Prostate gland (tissue), 2 donors: ENCODE results near the gene FBXL7. TPM values are rescaled to one million over a fixed set of nuclear protein-coding genes. Genes with fewer than 3 reads are reported as not detected.

ENCODE experiments used
- DNase-seq: peaks from one replicate; pipeline ENCODE4 v3.0.0-alpha.2; 2019; ENCODE audit warnings: low spot score
- H3K27ac ChIP-seq, 2 donors: fragments of 200-600 bp; sonication (generic); 2 replicates each; pipeline ENCODE4 v1.5.1; 2017 to 2019
- H3K27me3 ChIP-seq: fragments of 200-600 bp; sonication (generic); replicated peaks from 2 replicates; pipeline ENCODE4 v1.5.1; 2019; ENCODE audit not compliant: insufficient read depth
- H3K36me3 ChIP-seq, 2 donors: fragments of 200-600 bp; sonication (generic); 1 replicate in 1 of 2; 2 replicates in 1 of 2; pipeline versions ENCODE4 v1.5.1 to v1.8.1; 2017 to 2019
- H3K4me1 ChIP-seq: fragments of 200-600 bp; sonication (generic); replicated peaks from 2 replicates; pipeline ENCODE4 v1.5.1; 2019
- H3K4me3 ChIP-seq, 2 donors: fragments of 200-600 bp; sonication (generic); 2 replicates each; pipeline ENCODE4 v1.5.1; 2017 to 2019
- H3K9me3 ChIP-seq: fragments of 200-600 bp; sonication (generic); 2 replicates; pipeline ENCODE4 v1.5.1; 2017
- CTCF ChIP-seq, 4 experiments: fragments of 200-600 bp in 2 of 4; fragments of 450-650 bp in 2 of 4; sonication (generic) in 2 of 4; IDR thresholded peaks; 1 replicate in 3 of 4; 2 replicates in 1 of 4; pipeline ENCODE4 v1.5.1; 2016 to 2019; ENCODE audit warnings: antibody characterized with exemption in 4 of 4, mild to moderate bottlenecking in 2 of 4, moderate library complexity in 2 of 4
- POLR2A ChIP-seq: fragments of 450-650 bp; IDR thresholded peaks from one replicate; pipeline ENCODE4 v1.6.1; 2016; ENCODE audit warnings: antibody characterized with exemption, mild to moderate bottlenecking
- POLR2AphosphoS5 ChIP-seq: sonication (generic); formaldehyde crosslinking; IDR thresholded peaks from one replicate; pipeline ENCODE4 v1.6.1; 2017; ENCODE audit warnings: antibody characterized with exemption
- WGBS: methylation state at CpG from one replicate; pipeline ENCODE4 v1.1.5; 2018; 5-methylcytosine and 5-hydroxymethylcytosine counted together
- intact Hi-C: fragments of 100-400 bp; cut with DNase I; formaldehyde crosslinking; loops from one replicate; pipeline ENCODE4 v1.14.2; 2022
- total RNA-seq, 2 donors: library from RNA; depleted of rRNA; stranded (reverse); fragments of >200 nt; gene quantifications; one replicate each; pipeline ENCODE4 v1.1.0, GENCODE V29; 2016

The FBXL7 gene
- total RNA-seq, 2 donors from 2014 or later, result 21.2 to 24.2 TPM

GRCh38 chr5:15700373-15700772 is 200.4 kb downstream of the FBXL7 start:
- TF ChIP-seq CTCF (IDR thresholded peaks at IDR 0.05), result no peak
- no peak for TF ChIP-seq POLR2A
- no peak for TF ChIP-seq POLR2AphosphoS5
- intact Hi-C loops, result no loop called here
- 92% methylated on average over 2 of the region's 2 CpGs for WGBS
- Histone ChIP-seq H3K4me1 (no peaks in the 10 kb centered on the region), H3K36me3 (no peaks in the 10 kb centered on the region), H3K27ac (no peak overlapping the region), H3K4me3 (no peak overlapping the region), H3K9me3 (no peaks in the 10 kb centered on the region), H3K27me3 (no peaks in the 10 kb centered on the region)
- no peak for DNase-seq

GRCh38 chr5:15702102-15702501 is 202.1 kb downstream of the FBXL7 start:
- Histone ChIP-seq H3K27ac (no peak overlapping the region), H3K36me3 (no peaks in the 10 kb centered on the region), H3K9me3 (no peaks in the 10 kb centered on the region), H3K4me3 (no peak overlapping the region), H3K4me1 (no peaks in the 10 kb centered on the region), H3K27me3 (no peaks in the 10 kb centered on the region)
- TF ChIP-seq POLR2AphosphoS5 (no peak), POLR2A (no peak), CTCF (IDR thresholded peaks at IDR 0.05) (no peak)
- intact Hi-C loops, result no loop called here
- no peak for DNase-seq
- 96% methylated on average over 9 of the region's 9 CpGs for WGBS

GRCh38 chr5:15703901-15704300 is 203.9 kb downstream of the FBXL7 start:
- no peaks in the 10 kb centered on the region for H3K36me3 ChIP-seq
- H3K27me3 ChIP-seq, result no peaks in the 10 kb centered on the region
- no peak overlapping the region for H3K4me3 ChIP-seq
- intact Hi-C loops, result no loop called here
- WGBS, result 92% methylated on average over 3 of the region's 3 CpGs
- no peak for DNase-seq
- no peak overlapping the region for H3K27ac ChIP-seq
- no peak for TF ChIP-seq POLR2AphosphoS5
- no peak for TF ChIP-seq CTCF (IDR thresholded peaks at IDR 0.05)
- TF ChIP-seq POLR2A, result no peak
- H3K9me3 ChIP-seq, result no peaks in the 10 kb centered on the region
- no peaks in the 10 kb centered on the region for H3K4me1 ChIP-seq

- intact Hi-C loops, result no loop called here
- no peak overlapping the region for H3K27ac ChIP-seq
- H3K4me1 ChIP-seq, result no peaks in the 10 kb centered on the region
- H3K27me3 ChIP-seq, result no peaks in the 10 kb centered on the region
- H3K4me3 ChIP-seq, result no peak overlapping the region
- no peak for DNase-seq
- H3K9me3 ChIP-seq, result no peaks in the 10 kb centered on the region
- H3K36me3 ChIP-seq, result no peaks in the 10 kb centered on the region
- TF ChIP-seq POLR2A (no peak), POLR2AphosphoS5 (no peak), CTCF (IDR thresholded peaks at IDR 0.05) (no peak)
Observed at GRCh38 chr5:15704397-15704947, 204.5 kb downstream of the FBXL7 start.

- H3K9me3 ChIP-seq, result no peaks in the 10 kb centered on the region
- no peak overlapping the region for H3K4me3 ChIP-seq
- intact Hi-C loops, result no loop called here
- WGBS, result 58% methylated on average over 2 of the region's 2 CpGs
- no peak overlapping the region for H3K27ac ChIP-seq
- no peaks in the 10 kb centered on the region for H3K36me3 ChIP-seq
- H3K4me1 ChIP-seq, result no peaks in the 10 kb centered on the region
- DNase-seq, result no peak
- no peaks in the 10 kb centered on the region for H3K27me3 ChIP-seq
- TF ChIP-seq CTCF (IDR thresholded peaks at IDR 0.05) (no peak), POLR2AphosphoS5 (no peak), POLR2A (no peak)
Observed at GRCh38 chr5:15707631-15708030, 207.7 kb downstream of the FBXL7 start.
